HepG2 (cell line): ENCODE data around the gene CHMP5. TPM values are rescaled to one million over a fixed set of nuclear protein-coding genes. Genes with fewer than 3 reads are reported as not detected.

Source experiments
- CCAR2 ChIP-seq: fragments of 200-400 bp; formaldehyde crosslinking; optimal IDR thresholded peaks from 2 replicates; pipeline ENCODE3; 2018; ENCODE audit warnings: low read depth, mild to moderate bottlenecking, low read length, moderate library complexity
- PLRG1 ChIP-seq: fragments of 450-650 bp; conservative IDR thresholded peaks from 2 replicates; pipeline ENCODE4 v1.6.1; 2016
- SAFB2 ChIP-seq: sonication (generic); formaldehyde crosslinking; IDR thresholded peaks from 2 replicates; pipeline ENCODE4 v1.5.1; 2020; ENCODE audit warnings: missing genetic modification reagents, low read depth, mild to moderate bottlenecking, borderline replicate concordance
- SRSF1 ChIP-seq: fragments of 200-400 bp; formaldehyde crosslinking; optimal IDR thresholded peaks from 2 replicates; pipeline ENCODE3; 2017; ENCODE audit warnings: mild to moderate bottlenecking, low read depth, low read length, moderate library complexity
- TCF7 ChIP-seq: sonication (generic); IDR thresholded peaks from 2 replicates; pipeline ENCODE4 v1.6.1; 2016; ENCODE audit warnings: antibody characterized with exemption, low read depth
- ZC3H13 ChIP-seq: sonication (generic); formaldehyde crosslinking; IDR thresholded peaks from 2 replicates; pipeline ENCODE4 v1.8.1; 2023; ENCODE audit warnings: mild to moderate bottlenecking, missing genetic modification reagents, moderate library complexity
- ZNF660 ChIP-seq: sonication (generic); formaldehyde crosslinking; IDR thresholded peaks from 2 replicates; pipeline ENCODE4 v1.5.1; 2020; ENCODE audit warnings: mild to moderate bottlenecking, low read depth, missing genetic modification reagents, borderline replicate concordance
- ZNF678 ChIP-seq: sonication (generic); formaldehyde crosslinking; IDR thresholded peaks from 2 replicates; pipeline ENCODE4 v1.4.0; 2020; ENCODE audit warnings: mild to moderate bottlenecking, missing genetic modification reagents
- polyA plus RNA-seq, 8 experiments: library from polyadenylated mRNA; depleted of rRNA in 3 of 8; stranded (reverse) in 7 of 8; unstranded in 1 of 8; fragments of >200 nt; fragmentation: Illumina TruSeq in 4 of 8; extraction: Trizol in 4 of 8; gene quantifications; 2 replicates each; pipeline versions ENCODE4 v1.2.1 to v1.2.3, GENCODE V29; 2011 to 2016; ENCODE audit warnings: low read depth in 4 of 8, missing spikeins in 1 of 8, mixed read lengths in 1 of 8; ENCODE audit not compliant: insufficient read depth in 1 of 8
- total RNA-seq, 5 experiments: library from RNA; depleted of rRNA; stranded (reverse); fragments of >200 nt; fragmentation: Illumina TruSeq; extraction: Trizol; gene quantifications; 2 replicates each; pipeline ENCODE4 v1.2.3, GENCODE V29; 2016; ENCODE audit warnings: low read depth in 1 of 5
- TF ChIP-seq, protein P1 (sequence below): sonication (generic); formaldehyde crosslinking; IDR thresholded peaks from 2 replicates; pipeline ENCODE4 v1.9.0; 2021; ENCODE audit warnings: mild to moderate bottlenecking, missing genetic modification reagents
- TF ChIP-seq, protein P2 (sequence below): sonication (generic); formaldehyde crosslinking; IDR thresholded peaks from 2 replicates; pipeline ENCODE4 v1.9.0; 2021; ENCODE audit warnings: missing genetic modification reagents, borderline replicate concordance
- TF ChIP-seq, protein P3 (sequence below): sonication (generic); formaldehyde crosslinking; IDR thresholded peaks from 2 replicates; pipeline ENCODE4 v1.4.0; 2020; ENCODE audit warnings: mild to moderate bottlenecking, missing genetic modification reagents
- TF ChIP-seq, protein P4 (sequence below): IDR thresholded peaks from 2 replicates; pipeline ENCODE4 v1.6.1; 2016; ENCODE audit warnings: missing genetic modification reagents, missing compliant biosample characterization
- TF ChIP-seq, protein P5 (sequence below): sonication (generic); formaldehyde crosslinking; IDR thresholded peaks from 2 replicates; pipeline ENCODE4 v1.5.0; 2020; ENCODE audit warnings: mild to moderate bottlenecking, missing genetic modification reagents

Gene CHMP5
- total and polyA plus RNA-seq, 2 of the 13 experiments (the other 11 are each of a cell fraction or from before 2014, with no cell fraction given) = 46.0 to 57.3 TPM

DNA sequence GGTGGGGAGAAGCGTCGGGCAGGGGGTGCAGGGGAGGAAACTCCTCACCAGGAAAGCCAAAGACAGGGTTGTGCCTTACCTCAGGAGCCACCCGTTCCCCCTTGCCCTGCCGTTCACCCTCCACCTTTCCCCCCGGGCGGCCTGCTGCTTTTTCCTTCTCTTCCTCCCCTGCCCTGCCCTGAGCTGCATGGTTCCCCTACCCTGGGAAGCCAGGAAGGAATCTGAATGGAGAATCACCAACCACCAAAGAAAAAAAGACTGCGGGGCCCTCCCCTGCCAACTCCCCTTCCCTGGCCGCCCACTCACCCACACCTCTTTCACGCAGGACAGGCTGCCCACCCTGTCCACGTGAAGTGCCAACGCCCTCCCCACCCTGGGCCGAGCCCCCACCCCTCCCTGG, 24.6 kb downstream of the CHMP5 start (continued):
- TF ChIP-seq, protein P1, sequence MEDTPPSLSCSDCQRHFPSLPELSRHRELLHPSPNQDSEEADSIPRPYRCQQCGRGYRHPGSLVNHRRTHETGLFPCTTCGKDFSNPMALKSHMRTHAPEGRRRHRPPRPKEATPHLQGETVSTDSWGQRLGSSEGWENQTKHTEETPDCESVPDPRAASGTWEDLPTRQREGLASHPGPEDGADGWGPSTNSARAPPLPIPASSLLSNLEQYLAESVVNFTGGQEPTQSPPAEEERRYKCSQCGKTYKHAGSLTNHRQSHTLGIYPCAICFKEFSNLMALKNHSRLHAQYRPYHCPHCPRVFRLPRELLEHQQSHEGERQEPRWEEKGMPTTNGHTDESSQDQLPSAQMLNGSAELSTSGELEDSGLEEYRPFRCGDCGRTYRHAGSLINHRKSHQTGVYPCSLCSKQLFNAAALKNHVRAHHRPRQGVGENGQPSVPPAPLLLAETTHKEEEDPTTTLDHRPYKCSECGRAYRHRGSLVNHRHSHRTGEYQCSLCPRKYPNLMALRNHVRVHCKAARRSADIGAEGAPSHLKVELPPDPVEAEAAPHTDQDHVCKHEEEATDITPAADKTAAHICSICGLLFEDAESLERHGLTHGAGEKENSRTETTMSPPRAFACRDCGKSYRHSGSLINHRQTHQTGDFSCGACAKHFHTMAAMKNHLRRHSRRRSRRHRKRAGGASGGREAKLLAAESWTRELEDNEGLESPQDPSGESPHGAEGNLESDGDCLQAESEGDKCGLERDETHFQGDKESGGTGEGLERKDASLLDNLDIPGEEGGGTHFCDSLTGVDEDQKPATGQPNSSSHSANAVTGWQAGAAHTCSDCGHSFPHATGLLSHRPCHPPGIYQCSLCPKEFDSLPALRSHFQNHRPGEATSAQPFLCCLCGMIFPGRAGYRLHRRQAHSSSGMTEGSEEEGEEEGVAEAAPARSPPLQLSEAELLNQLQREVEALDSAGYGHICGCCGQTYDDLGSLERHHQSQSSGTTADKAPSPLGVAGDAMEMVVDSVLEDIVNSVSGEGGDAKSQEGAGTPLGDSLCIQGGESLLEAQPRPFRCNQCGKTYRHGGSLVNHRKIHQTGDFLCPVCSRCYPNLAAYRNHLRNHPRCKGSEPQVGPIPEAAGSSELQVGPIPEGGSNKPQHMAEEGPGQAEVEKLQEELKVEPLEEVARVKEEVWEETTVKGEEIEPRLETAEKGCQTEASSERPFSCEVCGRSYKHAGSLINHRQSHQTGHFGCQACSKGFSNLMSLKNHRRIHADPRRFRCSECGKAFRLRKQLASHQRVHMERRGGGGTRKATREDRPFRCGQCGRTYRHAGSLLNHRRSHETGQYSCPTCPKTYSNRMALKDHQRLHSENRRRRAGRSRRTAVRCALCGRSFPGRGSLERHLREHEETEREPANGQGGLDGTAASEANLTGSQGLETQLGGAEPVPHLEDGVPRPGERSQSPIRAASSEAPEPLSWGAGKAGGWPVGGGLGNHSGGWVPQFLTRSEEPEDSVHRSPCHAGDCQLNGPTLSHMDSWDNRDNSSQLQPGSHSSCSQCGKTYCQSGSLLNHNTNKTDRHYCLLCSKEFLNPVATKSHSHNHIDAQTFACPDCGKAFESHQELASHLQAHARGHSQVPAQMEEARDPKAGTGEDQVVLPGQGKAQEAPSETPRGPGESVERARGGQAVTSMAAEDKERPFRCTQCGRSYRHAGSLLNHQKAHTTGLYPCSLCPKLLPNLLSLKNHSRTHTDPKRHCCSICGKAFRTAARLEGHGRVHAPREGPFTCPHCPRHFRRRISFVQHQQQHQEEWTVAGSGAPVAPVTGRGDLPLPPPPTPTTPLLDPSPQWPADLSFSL (CRISPR knock-in tag) = no peak
- TF ChIP-seq, protein P2, sequence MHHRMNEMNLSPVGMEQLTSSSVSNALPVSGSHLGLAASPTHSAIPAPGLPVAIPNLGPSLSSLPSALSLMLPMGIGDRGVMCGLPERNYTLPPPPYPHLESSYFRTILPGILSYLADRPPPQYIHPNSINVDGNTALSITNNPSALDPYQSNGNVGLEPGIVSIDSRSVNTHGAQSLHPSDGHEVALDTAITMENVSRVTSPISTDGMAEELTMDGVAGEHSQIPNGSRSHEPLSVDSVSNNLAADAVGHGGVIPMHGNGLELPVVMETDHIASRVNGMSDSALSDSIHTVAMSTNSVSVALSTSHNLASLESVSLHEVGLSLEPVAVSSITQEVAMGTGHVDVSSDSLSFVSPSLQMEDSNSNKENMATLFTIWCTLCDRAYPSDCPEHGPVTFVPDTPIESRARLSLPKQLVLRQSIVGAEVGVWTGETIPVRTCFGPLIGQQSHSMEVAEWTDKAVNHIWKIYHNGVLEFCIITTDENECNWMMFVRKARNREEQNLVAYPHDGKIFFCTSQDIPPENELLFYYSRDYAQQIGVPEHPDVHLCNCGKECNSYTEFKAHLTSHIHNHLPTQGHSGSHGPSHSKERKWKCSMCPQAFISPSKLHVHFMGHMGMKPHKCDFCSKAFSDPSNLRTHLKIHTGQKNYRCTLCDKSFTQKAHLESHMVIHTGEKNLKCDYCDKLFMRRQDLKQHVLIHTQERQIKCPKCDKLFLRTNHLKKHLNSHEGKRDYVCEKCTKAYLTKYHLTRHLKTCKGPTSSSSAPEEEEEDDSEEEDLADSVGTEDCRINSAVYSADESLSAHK (CRISPR knock-in tag) = no peak
- TF ChIP-seq SAFB2 (CRISPR knock-in tag) = no peak
- TF ChIP-seq, protein P3, sequence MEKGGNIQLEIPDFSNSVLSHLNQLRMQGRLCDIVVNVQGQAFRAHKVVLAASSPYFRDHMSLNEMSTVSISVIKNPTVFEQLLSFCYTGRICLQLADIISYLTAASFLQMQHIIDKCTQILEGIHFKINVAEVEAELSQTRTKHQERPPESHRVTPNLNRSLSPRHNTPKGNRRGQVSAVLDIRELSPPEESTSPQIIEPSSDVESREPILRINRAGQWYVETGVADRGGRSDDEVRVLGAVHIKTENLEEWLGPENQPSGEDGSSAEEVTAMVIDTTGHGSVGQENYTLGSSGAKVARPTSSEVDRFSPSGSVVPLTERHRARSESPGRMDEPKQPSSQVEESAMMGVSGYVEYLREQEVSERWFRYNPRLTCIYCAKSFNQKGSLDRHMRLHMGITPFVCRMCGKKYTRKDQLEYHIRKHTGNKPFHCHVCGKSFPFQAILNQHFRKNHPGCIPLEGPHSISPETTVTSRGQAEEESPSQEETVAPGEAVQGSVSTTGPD (CRISPR knock-in tag) = no peak
- no peak for TF ChIP-seq CCAR2
- no peak for TF ChIP-seq ZNF660
- no peak for TF ChIP-seq PLRG1
- peak; percentile 3 for TF ChIP-seq SRSF1
- TF ChIP-seq ZC3H13 = 0 out of 2 replicates have a peak, but pooled peaks have one; percentile 40
- TF ChIP-seq, protein P4, sequence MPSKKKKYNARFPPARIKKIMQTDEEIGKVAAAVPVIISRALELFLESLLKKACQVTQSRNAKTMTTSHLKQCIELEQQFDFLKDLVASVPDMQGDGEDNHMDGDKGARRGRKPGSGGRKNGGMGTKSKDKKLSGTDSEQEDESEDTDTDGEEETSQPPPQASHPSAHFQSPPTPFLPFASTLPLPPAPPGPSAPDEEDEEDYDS (CRISPR knock-in tag) = no peak
- TF ChIP-seq, protein P5, sequence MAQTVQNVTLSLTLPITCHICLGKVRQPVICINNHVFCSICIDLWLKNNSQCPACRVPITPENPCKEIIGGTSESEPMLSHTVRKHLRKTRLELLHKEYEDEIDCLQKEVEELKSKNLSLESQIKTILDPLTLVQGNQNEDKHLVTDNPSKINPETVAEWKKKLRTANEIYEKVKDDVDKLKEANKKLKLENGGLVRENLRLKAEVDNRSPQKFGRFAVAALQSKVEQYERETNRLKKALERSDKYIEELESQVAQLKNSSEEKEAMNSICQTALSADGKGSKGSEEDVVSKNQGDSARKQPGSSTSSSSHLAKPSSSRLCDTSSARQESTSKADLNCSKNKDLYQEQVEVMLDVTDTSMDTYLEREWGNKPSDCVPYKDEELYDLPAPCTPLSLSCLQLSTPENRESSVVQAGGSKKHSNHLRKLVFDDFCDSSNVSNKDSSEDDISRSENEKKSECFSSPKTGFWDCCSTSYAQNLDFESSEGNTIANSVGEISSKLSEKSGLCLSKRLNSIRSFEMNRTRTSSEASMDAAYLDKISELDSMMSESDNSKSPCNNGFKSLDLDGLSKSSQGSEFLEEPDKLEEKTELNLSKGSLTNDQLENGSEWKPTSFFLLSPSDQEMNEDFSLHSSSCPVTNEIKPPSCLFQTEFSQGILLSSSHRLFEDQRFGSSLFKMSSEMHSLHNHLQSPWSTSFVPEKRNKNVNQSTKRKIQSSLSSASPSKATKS = no peak
- TF ChIP-seq TCF7 = no peak
- TF ChIP-seq ZNF678 (CRISPR knock-in tag) = no peak
